Posterior cingulate gyrus (tissue), 11 donors: ENCODE results near the gene OR1A1.
"Not testable (repeated sequence)": the region's sequence is repeated elsewhere in the genome, so short reads cannot be mapped to it uniquely, and the experiment has no call there.

Experiments
- DNase-seq, 10 donors: peaks; one replicate each; pipeline versions ENCODE4 v3.0.0 to v3.0.0-alpha.2; 2020 to 2021; ENCODE audit warnings: mixed read lengths in 3 of 10
- intact Hi-C: fragments of 100-400 bp; cut with DNase I; formaldehyde crosslinking; loops from one replicate; pipeline ENCODE4 v1.15.1; 2023

OR1A1 gene

GRCh38 chr17:3207367-3207766, at the start of gene OR1A1:
TSS of gene OR1A1 (plus strand) at chr17:3207667. CDS start at chr17:3215621, 7,954 bp downstream.
- intact Hi-C loops, result no loop called here
- DNase-seq, result no peak

- no peak for DNase-seq
- intact Hi-C loops, result no loop called here
These were observed 39.9 kb upstream of the OR1A1 start for GRCh38 chr17:3167574-3167973.

- intact Hi-C loops, result no loop called here
- DNase-seq, result no peak
These were observed 17.5 kb upstream of the OR1A1 start for GRCh38 chr17:3189961-3190360.

- no peak for DNase-seq
- intact Hi-C loops, result no loop called here
These were observed 10.2 kb upstream of the OR1A1 start, which contains the start of gene OR1A2 for GRCh38 chr17:3197219-3197618. TSS of gene OR1A2 (plus strand) at chr17:3197519. CDS start at chr17:3197519, 0 bp downstream.

GRCh38 chr17:3208484-3208883, 1.0 kb downstream of the OR1A1 start:
- DNase-seq, result no peak
- intact Hi-C loops, result no loop called here

- intact Hi-C loops, result no loop called here
- no peak for DNase-seq
These were observed 5.5 kb downstream of the OR1A1 start for GRCh38 chr17:3213001-3213400.

GRCh38 chr17:3213587-3213986, 6.1 kb downstream of the OR1A1 start:
- intact Hi-C loops, result no loop called here
- no peak for DNase-seq

GRCh38 chr17:3219978-3220377, 12.5 kb downstream of the OR1A1 start:
- not testable (repeated sequence) for DNase-seq

GRCh38 chr17:3221850-3222249, 14.4 kb downstream of the OR1A1 start:
- peak in 1 of 10 donors; percentile 55 for DNase-seq
- intact Hi-C loops, result no loop called here

More at GRCh38 chr17:3219978-3220377, 12.5 kb downstream of the OR1A1 start:
- intact Hi-C loops, result not testable (repeated sequence)

GRCh38 chr17:3222505-3222904, 15.0 kb downstream of the OR1A1 start:
- no peak for DNase-seq
- intact Hi-C loops, result no loop called here

- intact Hi-C loops, result not testable (repeated sequence)
These were observed 17.4 kb downstream of the OR1A1 start for GRCh38 chr17:3224721-3225352.

GRCh38 chr17:3232300-3232699, 24.8 kb downstream of the OR1A1 start:
- DNase-seq, intact Hi-C loops: not testable (repeated sequence)

More at GRCh38 chr17:3224721-3225352, 17.4 kb downstream of the OR1A1 start:
- not testable (repeated sequence) for DNase-seq

- intact Hi-C loops, DNase-seq: not testable (repeated sequence)
These were observed 31.2 kb downstream of the OR1A1 start for GRCh38 chr17:3238685-3239084.

GRCh38 chr17:3241044-3241443, 33.6 kb downstream of the OR1A1 start:
- DNase-seq, intact Hi-C loops: not testable (repeated sequence)

- DNase-seq, intact Hi-C loops: not testable (repeated sequence)
These were observed 37.4 kb downstream of the OR1A1 start for GRCh38 chr17:3244841-3245240.

GRCh38 chr17:3249013-3249412, 41.5 kb downstream of the OR1A1 start:
- intact Hi-C loops, DNase-seq: not testable (repeated sequence)

GRCh38 chr17:3256575-3256974, 49.1 kb downstream of the OR1A1 start:
- intact Hi-C loops, result no loop called here
- DNase-seq, result no peak

GRCh38 chr17:3260163-3260562, 52.7 kb downstream of the OR1A1 start:
- intact Hi-C loops, result no loop called here
- no peak for DNase-seq

GRCh38 chr17:3260600-3260999, 53.1 kb downstream of the OR1A1 start:
- intact Hi-C loops, result no loop called here
- DNase-seq, result no peak
